Activated CD8-positive, alpha-beta memory T cell treated with anti-CD3 and anti-CD28 coated beads, Interleukin-2, amount 50 U/mL, for 24 hours (primary cell): ENCODE data around the gene DDAH1.

Source experiments
- DNase-seq: peaks from one replicate; pipeline ENCODE4 v3.0.0-alpha.2; 2020; ENCODE audit errors: extremely low read depth

The DDAH1 gene

DNA sequence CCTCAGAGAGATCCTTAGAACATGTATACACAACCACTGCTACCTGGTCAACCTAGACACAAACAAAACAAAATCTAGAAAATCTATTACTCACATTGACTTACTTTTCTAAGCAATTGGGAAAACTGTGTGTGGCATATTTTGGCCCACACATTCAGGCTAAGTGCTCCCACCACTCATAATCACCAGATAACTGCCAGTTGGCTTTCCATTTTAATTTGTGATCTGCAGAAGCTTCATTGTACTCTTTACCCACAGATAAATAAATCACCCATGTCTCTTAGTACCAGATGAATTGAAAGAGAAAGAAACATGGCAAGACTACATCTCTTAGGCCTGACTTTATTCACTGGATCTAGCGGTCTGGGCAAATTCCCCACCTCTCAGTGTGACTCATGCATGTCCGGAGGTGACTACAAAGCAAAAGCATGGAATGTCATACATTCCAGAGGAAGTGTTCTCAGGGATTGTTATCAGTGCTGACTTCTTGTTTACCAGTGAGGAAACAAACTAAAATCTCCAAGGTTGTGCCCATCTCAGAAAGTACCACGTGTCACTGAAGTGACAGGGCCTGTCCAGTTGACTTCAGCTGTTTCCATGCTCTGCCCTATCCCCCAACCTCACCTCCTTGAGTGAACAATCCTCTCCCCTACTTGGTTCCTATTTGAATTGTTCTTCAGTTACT lies 136.1 kb downstream of the DDAH1 start:
- DNase-seq, result no peak

DNA sequence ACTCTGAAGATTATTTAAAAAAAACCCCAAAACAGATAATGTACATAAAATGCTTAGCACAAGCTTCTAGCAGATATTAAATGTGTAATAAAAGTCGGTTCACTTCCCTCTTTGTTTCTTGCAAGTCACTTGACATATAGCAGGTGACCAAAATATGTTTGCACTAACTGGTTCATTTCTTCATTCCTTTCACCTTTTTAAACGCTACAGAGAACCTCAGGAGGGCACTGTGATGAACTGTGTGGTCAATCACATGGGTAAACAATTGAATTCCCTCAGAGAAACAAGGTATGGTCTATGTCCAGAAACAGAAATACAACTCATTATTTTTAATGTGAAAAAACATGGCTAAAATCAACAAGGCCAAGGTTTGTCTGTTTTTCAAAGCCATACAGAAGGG lies 137.2 kb downstream of the DDAH1 start:
- no peak for DNase-seq

DNA sequence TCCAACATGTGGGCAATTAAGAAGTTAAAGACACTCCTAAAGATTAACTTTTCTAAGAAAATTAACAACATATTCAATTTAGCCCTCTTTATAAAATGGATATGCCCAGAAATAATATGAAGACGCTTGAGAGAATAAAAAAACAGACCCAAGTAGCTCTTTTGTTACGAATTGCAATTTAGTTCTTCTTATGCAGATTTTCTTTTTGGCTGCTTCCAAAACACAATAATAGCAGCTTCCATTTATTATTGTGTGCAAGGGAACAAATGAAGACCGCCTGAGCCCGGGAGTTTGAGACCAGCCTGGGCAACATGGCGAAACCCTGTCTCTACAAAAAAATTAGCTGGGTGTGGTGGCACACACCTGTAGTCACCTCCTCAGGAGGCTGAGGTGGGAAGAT lies 138.1 kb downstream of the DDAH1 start:
- DNase-seq, result no peak

GRCh38 chr1:85326336-85326735 lies 138.6 kb downstream of the DDAH1 start:
- DNase-seq, result no peak

GRCh38 chr1:85325920-85326319 lies 139.0 kb downstream of the DDAH1 start:
- DNase-seq, result no peak

- DNase-seq, result no peak
Observed at GRCh38 chr1:85323770-85324169, 141.2 kb downstream of the DDAH1 start.

DNA sequence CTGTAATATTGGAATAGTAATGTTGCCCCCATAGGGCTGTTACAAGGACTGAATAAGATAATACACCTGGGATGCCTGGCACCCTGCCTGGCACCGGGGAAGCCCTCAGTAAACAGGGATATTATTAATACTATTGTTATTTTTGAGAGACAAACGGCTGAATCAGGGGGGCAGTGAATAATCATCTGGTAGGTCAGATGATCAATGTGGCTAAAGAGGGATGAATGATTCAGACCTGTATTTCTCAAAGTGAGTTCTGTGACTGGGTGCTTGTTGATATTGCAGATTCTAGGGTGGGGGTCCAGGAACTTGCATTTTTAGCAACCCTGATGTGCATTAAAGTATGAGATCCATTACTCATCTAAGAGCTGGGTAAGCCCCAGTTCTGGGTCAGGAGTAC lies 142.3 kb downstream of the DDAH1 start:
- DNase-seq, result no peak

GRCh38 chr1:85321237-85321964 lies 143.6 kb downstream of the DDAH1 start:
- DNase-seq, result no peak

- DNase-seq, result no peak
Observed at GRCh38 chr1:85320371-85321131, 144.4 kb downstream of the DDAH1 start.

DNA sequence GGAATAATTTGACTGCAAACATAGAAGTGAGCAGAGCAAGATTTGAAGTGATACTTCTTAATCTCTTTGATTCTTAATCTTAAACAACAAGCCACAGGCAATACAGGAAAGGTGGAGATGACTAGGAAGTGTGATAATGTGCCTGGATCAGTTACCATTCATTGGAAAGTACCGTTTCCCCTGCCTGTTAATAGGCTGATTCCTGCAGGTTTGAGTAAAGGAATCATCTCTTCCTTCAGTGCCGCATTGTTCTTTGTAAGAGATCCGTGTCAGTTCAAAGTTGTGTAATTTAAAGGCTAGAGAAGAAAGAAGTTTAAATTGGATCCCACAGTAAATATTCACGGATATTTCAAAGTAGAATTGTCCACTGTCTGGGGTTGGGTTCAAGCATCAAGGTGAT lies 145.0 kb downstream of the DDAH1 start:
- DNase-seq, result no peak

GRCh38 chr1:85319491-85319890 lies 145.5 kb downstream of the DDAH1 start:
- DNase-seq, result no peak

- no peak for DNase-seq
Observed at GRCh38 chr1:85318217-85318616, 146.7 kb downstream of the DDAH1 start.

GRCh38 chr1:85317560-85317959 lies 147.4 kb downstream of the DDAH1 start:
- DNase-seq, result no peak

DNA sequence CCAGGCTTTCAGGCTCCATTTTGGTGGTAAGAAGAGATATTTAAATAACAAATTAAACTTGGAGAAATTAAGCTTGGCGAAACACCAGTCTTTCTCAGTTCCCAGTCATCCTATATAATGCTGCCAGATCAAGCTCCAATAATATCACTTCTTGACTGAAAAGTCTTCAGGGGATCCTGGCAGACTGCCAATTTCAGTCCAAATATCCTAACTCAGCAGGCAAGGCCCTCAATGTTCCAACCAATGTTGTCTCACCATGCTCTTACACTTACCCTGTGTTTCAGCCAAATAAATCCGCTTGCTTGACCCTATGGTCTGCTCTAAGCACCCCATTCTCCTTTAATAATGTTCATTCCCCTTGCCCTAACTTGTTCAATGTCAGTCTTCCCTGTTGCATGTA lies 148.6 kb downstream of the DDAH1 start:
- no peak for DNase-seq

- no peak for DNase-seq
Observed at GRCh38 chr1:85315789-85316188, 149.2 kb downstream of the DDAH1 start.

GRCh38 chr1:85314726-85315125 lies 150.2 kb downstream of the DDAH1 start:
- no peak for DNase-seq

DNA sequence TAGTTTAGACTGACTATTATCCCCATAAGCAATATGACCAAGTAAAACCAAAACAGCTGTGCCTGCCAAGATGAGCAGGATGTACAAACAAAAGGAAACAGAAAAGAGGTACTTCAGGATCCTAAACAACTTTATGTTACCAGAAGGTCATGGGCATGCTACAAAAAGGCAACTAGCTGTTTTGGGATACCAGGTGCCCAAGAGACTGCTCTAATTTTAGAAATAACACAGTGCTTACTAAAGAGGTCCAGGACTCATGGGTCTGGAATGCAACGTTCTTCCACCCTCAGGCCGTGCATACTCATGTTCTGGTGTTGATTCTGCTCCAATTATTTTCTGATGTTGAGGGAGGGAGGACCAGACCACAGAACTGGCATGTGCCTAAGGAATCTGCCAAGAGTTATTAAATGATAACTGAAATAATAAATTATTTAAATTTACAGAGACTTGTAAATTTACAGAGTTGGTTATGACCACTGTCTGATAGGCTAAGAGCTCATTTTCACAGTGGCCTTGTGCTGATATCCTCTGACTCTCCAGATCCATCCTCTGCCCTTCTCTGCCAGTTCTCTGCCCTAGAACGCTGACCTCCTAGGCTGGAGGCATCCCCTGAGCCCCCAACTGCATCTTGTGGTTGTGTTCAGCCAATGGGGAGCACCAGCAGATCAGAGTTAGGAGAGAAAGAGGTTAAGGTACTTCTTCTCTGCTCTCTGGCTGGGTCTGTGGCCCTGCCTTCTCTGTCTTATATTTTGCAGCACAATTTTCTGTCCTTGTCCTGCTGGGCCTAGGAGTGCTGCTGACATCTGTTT lies 150.9 kb downstream of the DDAH1 start:
- no peak for DNase-seq

DNA sequence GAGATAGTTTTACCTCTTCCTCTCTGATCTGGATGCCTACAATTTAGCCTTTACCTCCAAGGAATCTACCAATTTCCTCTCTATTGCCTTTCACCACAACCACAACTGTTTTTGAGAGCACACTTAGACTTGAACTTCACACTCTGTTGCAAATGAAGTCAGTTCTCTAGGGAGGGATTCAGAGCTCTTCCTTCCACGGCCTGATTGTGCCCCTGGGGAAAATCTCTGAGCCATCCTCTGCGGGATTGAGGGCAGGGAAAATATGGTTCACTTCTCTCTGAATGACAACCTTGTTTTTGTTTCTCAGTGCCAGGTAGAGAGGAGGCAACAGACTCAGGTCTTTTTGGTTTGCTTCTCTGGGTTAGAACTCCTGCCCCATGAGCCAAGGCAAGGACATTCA lies 153.1 kb downstream of the DDAH1 start:
- DNase-seq, result no peak

DNA sequence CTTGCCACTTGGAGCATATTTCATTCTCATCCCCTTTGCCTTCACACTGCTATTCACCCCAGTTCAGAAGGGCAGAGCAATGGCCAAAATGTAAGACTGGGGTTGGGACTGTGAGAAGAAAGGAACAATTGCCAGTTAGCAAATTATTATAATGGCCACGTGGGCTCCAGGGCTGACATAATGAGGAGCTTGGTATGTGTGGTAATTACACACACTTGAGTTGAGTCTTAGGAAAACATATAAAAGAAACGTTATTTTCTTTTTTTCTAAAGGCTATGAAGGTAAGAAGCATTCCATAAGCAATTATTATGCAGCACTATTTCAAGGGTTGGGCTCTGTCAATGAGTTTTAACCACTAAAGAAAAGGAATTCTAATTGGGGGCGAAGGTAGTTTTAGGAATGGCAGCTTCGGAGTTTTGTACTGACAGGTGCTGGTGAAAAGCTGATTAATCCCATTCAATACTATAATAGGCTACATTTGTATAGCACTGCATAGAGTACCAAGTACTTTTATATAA lies 156.1 kb downstream of the DDAH1 start:
- no peak for DNase-seq

GRCh38 chr1:85307987-85308832 lies 156.7 kb downstream of the DDAH1 start:
- no peak for DNase-seq

- DNase-seq, result no peak
Observed at GRCh38 chr1:85306236-85306635, 158.7 kb downstream of the DDAH1 start.
